GM12875 (cell line): ENCODE results near the gene COMT.
A peak's percentile ranks its signal among the peaks of the same experiment; 100 is the strongest.

Experiments used
- H3K4me3 ChIP-seq: one replicate; pipeline ENCODE4 v1.5.1; 2011; ENCODE audit warnings: low read depth, low read length, control low read depth
- TF ChIP-seq, protein P1 (sequence below): IDR thresholded peaks from 2 replicates; pipeline ENCODE4 v1.5.1; 2011; ENCODE audit warnings: low read depth, mild to moderate bottlenecking, control low read depth, inconsistent platforms, low read length, moderate library complexity, borderline replicate concordance; ENCODE audit not compliant: insufficient read depth

COMT gene

DNA sequence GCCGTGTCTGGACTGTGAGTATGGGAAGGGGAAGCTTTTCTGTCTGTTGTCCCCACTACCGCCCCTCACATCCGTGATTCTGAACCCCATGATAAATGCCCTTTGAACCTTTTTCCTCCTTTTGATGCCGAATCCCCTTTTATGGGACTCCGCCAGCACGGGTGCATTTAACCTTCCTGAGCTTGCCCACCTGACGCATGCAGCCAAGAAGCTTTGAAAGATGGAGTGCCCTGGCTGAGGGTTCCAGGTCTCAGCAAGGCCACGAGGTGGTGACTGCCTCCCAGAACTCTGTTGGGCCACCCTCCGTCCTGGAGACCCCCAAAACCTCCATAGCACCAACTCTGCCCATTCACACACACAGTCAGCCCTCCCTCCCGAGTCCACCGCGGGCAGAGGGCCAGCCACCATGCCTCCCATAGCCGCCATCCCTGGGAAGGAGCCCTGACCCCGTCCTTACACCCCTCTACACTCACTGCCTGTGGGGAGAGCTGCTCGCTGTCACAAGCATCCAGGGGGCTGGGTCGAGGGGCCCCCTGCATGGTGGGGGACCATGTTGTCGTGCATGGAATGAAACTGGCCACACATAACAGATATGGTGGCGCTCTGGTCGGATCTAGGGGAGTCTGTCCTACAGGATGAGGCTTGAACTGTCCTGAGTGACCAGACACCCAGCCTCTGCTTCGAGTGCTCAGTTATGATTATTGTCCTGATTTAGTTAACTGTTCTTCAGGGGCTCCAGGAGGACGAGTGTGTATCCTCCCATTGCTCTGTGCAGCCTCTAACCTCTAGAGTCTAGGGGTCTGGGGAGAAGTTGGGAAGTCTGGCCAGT is 822 bp upstream of the COMT start:
- TF ChIP-seq, protein P1, sequence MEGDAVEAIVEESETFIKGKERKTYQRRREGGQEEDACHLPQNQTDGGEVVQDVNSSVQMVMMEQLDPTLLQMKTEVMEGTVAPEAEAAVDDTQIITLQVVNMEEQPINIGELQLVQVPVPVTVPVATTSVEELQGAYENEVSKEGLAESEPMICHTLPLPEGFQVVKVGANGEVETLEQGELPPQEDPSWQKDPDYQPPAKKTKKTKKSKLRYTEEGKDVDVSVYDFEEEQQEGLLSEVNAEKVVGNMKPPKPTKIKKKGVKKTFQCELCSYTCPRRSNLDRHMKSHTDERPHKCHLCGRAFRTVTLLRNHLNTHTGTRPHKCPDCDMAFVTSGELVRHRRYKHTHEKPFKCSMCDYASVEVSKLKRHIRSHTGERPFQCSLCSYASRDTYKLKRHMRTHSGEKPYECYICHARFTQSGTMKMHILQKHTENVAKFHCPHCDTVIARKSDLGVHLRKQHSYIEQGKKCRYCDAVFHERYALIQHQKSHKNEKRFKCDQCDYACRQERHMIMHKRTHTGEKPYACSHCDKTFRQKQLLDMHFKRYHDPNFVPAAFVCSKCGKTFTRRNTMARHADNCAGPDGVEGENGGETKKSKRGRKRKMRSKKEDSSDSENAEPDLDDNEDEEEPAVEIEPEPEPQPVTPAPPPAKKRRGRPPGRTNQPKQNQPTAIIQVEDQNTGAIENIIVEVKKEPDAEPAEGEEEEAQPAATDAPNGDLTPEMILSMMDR: no peak
- peak overlapping the region; percentile 89 for H3K4me3 ChIP-seq

DNA sequence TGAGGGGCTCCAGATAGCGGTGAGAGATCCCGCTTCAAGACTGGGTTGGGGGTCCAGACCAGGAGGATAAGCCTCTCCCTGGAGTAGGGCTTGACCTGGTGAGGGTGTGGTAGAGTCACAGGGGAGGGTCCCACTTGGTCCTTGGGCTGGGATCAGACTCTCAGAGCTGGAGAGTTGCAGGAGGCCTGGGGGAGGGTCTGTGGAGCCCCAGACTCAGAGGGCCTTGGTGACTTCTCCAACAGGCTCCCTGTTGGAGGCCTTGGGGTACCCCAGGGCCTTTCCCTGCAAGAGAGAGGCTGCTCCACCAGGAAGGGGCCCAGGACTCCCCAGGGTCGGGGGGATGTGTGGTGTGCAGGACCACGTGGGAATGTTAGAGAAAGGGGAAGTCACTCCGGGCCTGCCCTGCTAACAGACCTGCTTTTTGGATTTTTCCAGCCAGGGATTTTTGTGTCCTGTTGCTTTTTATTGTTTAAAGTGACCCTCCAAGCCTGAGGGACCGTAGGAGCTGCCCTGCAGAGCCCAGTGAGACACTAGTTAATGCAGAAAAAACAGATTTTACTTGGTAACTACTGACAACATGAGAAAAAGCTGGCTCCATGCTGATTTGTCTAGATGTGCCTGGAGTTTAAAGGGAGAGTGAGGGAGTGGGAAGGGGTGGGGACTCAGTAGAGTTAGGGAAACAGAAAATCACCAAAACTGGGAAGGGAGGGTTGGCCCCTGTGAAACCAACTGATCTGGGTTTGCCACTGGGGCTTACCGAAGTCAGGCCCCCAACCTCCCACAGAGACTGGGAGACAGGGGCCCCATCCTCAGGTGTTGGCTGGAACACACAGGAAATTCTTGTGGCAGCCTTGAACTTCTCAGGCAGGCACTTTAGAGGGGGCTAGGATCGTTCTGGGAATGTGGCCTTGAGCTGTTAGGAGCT is 847 bp downstream of the COMT start:
- TF ChIP-seq, protein P1: no peak
- peak overlapping the region; percentile 89 for H3K4me3 ChIP-seq

DNA sequence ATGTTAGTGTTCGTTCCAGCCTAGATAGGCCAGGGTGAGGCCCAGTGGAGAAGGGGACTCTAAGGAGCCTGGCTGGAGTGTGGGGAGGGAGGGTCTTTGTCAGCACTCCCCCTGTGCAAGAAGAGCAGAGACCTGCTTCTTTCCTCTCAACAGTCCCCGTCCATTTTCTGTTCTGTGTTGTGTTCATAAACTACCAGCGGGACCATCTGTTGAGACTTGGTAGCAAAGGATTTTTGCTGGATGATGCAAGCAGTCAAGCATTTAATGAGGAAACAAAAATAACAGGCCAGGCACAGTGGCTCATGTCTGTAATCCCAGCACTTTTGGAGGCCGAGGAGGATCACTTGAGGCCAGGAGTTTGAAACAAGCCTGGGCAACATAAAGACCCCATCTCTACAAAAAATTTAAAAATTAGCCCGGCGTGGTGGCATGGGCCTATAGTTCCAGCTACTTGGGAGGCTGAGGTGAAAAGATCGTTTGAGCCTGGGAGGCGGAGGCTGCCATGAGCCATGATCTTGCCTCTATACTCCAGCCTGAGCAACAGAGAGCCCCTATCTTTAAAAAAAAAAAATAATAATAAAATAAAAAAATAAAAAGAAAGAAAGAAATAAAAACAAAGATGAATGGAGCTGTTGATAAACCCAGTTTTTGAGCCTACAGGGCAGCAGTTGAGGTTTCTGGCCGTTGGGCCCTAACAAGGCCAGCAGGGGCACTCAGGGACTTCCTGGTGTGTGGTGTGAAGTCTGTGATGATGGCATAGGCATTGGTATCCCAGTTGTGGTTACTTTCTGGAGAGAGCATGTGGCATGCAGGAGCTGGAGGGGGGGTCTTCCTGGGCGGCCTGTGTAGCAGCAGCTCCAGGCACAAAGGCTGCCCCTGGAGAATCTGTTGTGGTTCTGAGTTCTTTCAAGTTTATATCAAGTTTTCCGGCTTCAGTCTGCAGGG is 1.8 kb downstream of the COMT start:
- TF ChIP-seq, protein P1: 0 out of 2 replicates have a peak, but pooled peaks have one; percentile 15

DNA sequence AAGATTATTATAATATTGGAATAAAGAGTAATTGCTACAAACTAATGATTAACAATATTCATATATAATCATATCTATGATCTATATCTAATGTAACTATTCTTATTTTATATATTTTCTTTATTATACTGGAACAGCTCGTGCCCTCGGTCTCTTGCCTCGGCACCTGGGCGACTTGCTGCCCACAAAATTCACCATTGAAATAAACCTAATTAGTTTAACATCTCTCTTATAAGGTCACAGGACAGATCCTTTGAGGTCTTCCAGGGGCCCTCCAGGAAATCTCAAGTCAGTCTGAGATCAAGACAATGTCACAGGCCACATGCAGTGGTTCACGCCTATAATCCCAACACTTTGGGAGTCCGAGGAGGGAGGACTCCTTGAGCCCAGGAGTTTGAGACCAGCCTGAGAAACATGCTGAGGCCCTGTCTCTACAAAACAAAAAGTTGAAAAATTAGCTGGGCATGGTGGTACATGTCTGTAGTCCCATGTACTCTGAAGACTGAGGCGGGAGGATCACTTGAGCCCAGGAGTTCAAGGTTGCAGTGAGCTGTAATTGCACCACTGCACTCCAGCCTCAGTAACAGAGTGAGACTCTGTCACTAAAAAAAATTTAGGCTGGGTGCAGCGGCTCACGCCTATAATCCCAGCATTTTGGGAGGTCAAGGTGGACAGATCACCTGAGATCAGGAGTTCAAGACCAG is 6.6 kb downstream of the COMT start:
- no peak overlapping the region for H3K4me3 ChIP-seq
- TF ChIP-seq, protein P1: no peak

More for the DNA sequence above, 1.8 kb downstream of the COMT start:
- peak overlapping the region; percentile 89 for H3K4me3 ChIP-seq

DNA sequence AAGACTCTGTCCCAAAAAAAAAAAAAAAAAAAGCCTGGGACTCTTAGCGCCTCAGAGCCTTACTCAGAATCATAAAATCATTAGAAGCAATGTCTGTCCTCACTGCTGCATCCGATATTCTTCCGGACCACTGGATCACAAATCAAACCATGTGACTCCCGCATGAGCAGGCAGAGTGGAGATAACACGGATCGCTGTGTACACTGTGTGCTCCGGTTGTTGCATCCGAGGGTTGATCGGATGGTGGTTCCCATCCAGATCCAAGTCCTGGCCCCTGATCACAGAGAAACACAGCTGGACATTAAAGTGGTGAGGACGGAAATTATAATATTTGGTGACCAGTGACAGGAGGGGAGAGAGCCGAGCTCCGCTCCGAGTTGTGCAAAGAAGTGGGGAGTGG is 9.8 kb downstream of the COMT start:
- TF ChIP-seq, protein P1: no peak
- no peak overlapping the region for H3K4me3 ChIP-seq
